Astrocyte of the spinal cord (primary cell): Measurements from ENCODE around the gene UGT1A9.

ENCODE experiments used
- DNase-seq: peaks from one replicate; pipeline ENCODE4 v3.0.0; 2011; ENCODE audit warnings: low read depth, low spot score
- H3K4me3 ChIP-seq: 2 replicates; pipeline ENCODE4 v1.5.1; 2011; ENCODE audit warnings: low read depth, mild to moderate bottlenecking, low read length, moderate library complexity
- in situ Hi-C: cut with HindIII; loops from 2 replicates; pipeline ENCODE4 v1.10.0; 2017; ENCODE audit warnings: low sequenced_read_pairs
- TF ChIP-seq, protein P1 (sequence below): IDR thresholded peaks from 2 replicates; pipeline ENCODE4 v1.5.1; 2012; ENCODE audit warnings: low read depth, mild to moderate bottlenecking, low read length, inconsistent platforms

UGT1A9 gene

DNA sequence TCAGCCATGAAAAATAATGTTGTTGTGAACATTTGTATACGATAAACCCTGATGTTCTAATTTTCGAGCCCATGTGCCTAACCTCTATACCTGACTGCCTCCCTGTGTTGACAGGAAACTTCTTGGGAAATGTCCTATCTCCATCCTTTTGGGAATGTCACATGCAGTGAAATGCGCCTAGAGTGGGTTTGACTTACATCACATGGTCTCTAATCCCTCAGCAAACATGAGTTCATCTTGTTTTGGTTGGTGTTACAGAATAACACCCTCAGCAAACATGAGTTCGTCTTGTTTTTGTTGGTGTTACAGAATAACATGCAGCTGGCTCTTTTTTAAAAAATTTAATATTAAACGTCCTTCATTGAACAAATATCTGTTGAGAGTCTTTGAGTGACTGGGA lies 16.6 kb downstream of the UGT1A9 start:
- no peak for DNase-seq
- TF ChIP-seq, protein P1, sequence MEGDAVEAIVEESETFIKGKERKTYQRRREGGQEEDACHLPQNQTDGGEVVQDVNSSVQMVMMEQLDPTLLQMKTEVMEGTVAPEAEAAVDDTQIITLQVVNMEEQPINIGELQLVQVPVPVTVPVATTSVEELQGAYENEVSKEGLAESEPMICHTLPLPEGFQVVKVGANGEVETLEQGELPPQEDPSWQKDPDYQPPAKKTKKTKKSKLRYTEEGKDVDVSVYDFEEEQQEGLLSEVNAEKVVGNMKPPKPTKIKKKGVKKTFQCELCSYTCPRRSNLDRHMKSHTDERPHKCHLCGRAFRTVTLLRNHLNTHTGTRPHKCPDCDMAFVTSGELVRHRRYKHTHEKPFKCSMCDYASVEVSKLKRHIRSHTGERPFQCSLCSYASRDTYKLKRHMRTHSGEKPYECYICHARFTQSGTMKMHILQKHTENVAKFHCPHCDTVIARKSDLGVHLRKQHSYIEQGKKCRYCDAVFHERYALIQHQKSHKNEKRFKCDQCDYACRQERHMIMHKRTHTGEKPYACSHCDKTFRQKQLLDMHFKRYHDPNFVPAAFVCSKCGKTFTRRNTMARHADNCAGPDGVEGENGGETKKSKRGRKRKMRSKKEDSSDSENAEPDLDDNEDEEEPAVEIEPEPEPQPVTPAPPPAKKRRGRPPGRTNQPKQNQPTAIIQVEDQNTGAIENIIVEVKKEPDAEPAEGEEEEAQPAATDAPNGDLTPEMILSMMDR: no peak
- H3K4me3 ChIP-seq: no peak overlapping the region
- in situ Hi-C loops: no loop called here

GRCh38 chr2:233689031-233689430 lies 17.3 kb downstream of the UGT1A9 start:
- DNase-seq: no peak
- in situ Hi-C loops: no loop called here
- no peak overlapping the region for H3K4me3 ChIP-seq
- TF ChIP-seq, protein P1: no peak

DNA sequence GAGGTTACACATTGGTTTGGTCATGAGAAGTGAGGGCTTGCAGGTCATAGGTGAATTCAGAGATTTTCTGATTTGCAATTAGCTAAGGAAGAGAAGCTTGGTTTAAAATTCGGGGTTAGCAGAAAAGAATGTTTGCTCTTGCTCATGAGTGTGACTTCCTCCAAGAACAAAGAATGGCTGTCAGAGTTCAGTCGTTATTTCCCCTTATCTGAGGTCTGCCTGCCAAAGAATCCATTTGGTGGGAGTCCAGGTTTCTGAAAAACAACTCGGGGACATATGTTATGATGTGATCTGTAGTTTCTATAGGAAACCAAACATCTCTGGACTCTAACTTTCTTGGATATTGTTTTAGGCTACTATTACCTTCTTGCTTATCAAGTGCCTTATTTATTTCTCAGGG lies 17.8 kb downstream of the UGT1A9 start:
- DNase-seq: no peak
- in situ Hi-C loops: no loop called here
- H3K4me3 ChIP-seq: no peak overlapping the region
- TF ChIP-seq, protein P1: no peak

DNA sequence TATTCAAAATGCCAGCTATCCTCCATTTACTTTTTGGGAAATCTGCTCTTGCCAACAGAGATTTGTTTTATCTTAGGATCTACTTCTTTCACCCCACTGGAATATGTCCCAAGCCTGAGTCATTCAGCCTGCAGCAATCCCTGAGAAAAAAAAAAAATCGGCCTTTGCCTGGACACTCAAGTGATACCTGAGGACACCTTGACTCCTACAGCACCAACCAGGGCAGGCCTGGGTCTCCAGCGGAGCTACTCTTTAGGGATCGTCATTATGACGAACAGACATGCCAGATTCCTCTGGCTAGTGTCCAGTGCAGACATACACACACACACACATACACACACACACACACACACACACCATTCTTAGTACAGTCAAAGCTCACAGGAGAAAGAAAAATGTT lies 18.7 kb downstream of the UGT1A9 start:
- in situ Hi-C loops: no loop called here
- H3K4me3 ChIP-seq: no peak overlapping the region
- no peak for DNase-seq
- TF ChIP-seq, protein P1: no peak

- TF ChIP-seq, protein P1: no peak
- DNase-seq: no peak
- in situ Hi-C loops: no loop called here
- H3K4me3 ChIP-seq: no peak overlapping the region
These were observed 20.0 kb downstream of the UGT1A9 start for GRCh38 chr2:233691443-233692433.

GRCh38 chr2:233692648-233693047 lies 20.9 kb downstream of the UGT1A9 start, which contains the start of gene UGT1A6:
Gene UGT1A6 (plus strand): TSS chr2:233692890. CDS start chr2:233693005, 115 bp downstream.
- no peak within 1 kb of the TSS for H3K4me3 ChIP-seq
- DNase-seq: no peak
- in situ Hi-C loops: no loop called here
- TF ChIP-seq, protein P1: no peak
